Endothelial cell of umbilical vein (primary cell): ENCODE measurements around the gene FBXL19. TPM values are rescaled to one million over a fixed set of nuclear protein-coding genes. Genes with fewer than 3 reads are reported as not detected.

Experiments used
- BruUV-seq: library from RNA; stranded (reverse); fragments of 400-500 nt; replicated peaks from 2 replicates; lab custom pipeline; 2021; lab: Mats Ljungman, UMichigan
- CTCF ChIA-PET: fragments of 300-600, 350-600 bp; sonication (Branson Sonifier 250); formaldehyde crosslinking; loops from one replicate; lab custom pipeline; 2021; ENCODE audit warnings: antibody characterized with exemption, inconsistent platforms; lab: Charles Lee
- POLR2A ChIA-PET: fragments of 300-600, 350-600 bp; sonication (Branson Sonifier 250); formaldehyde crosslinking; loops from one replicate; lab custom pipeline; 2021; ENCODE audit warnings: antibody characterized with exemption, inconsistent platforms; lab: Charles Lee
- DNase-seq: peaks from one replicate; pipeline ENCODE4 v3.0.0-alpha.2; 2011; ENCODE audit warnings: low read depth, low spot score
- FAIRE-seq: peaks from 2 replicates; lab custom pipeline; 2011; peaks lifted over from hg19 to GRCh38; lab: Jason Lieb, UNC
- H2AFZ ChIP-seq: 2 replicates; pipeline ENCODE4 v1.6.0; 2012; ENCODE audit warnings: low read depth, low read length, control low read depth, inconsistent platforms
- H3K27ac ChIP-seq: 2 replicates; pipeline ENCODE4 v1.5.1; 2011; ENCODE audit warnings: low read depth, mild to moderate bottlenecking, control low read depth, low read length, moderate library complexity; ENCODE audit not compliant: insufficient read depth
- H3K27me3 ChIP-seq, 2 experiments: 2 replicates each; pipeline versions ENCODE4 v1.6.0 to v1.6.1; 2011; ENCODE audit warnings: low read length in 2 of 2, mixed read lengths in 1 of 2; ENCODE audit not compliant: control insufficient read depth in 2 of 2, insufficient read depth in 2 of 2
- H3K36me3 ChIP-seq, 2 experiments: 2 replicates in 1 of 2; 3 replicates in 1 of 2; pipeline ENCODE4 v1.5.1; 2011; ENCODE audit warnings: low read length in 2 of 2, mild to moderate bottlenecking in 1 of 2, moderate library complexity in 1 of 2; ENCODE audit not compliant: control insufficient read depth in 2 of 2, insufficient read depth in 2 of 2; ENCODE audit errors: extremely low read depth in 1 of 2
- H3K4me1 ChIP-seq: 3 replicates; pipeline ENCODE4 v1.5.1; 2011; ENCODE audit warnings: mild to moderate bottlenecking, low read length; ENCODE audit not compliant: control insufficient read depth, insufficient read depth; ENCODE audit errors: extremely low read depth
- H3K4me2 ChIP-seq: 2 replicates; pipeline ENCODE4 v1.6.1; 2011; ENCODE audit warnings: low read length, control low read depth, mixed read lengths; ENCODE audit not compliant: insufficient read depth
- H3K4me3 ChIP-seq, 3 experiments: fragments of 200-600 bp in 1 of 3; sonication (generic), shearing (Covaris generic) in 1 of 3; replicated peaks in 1 of 3; 2 replicates each; pipeline ENCODE4 v1.5.1; 2011 to 2016; ENCODE audit warnings: control low read depth in 3 of 3, low read length in 3 of 3, mild to moderate bottlenecking in 2 of 3, inconsistent platforms in 1 of 3, low read depth in 1 of 3, moderate library complexity in 1 of 3; ENCODE audit not compliant: insufficient read depth in 1 of 3
- H3K79me2 ChIP-seq: 2 replicates; pipeline ENCODE4 v1.6.0; 2012; ENCODE audit warnings: low read length, inconsistent platforms; ENCODE audit not compliant: control insufficient read depth, insufficient read depth
- H3K9ac ChIP-seq: replicated peaks from 2 replicates; pipeline ENCODE3; 2011; ENCODE audit warnings: low read length, control low read depth; ENCODE audit not compliant: insufficient read depth; ENCODE audit errors: extremely low read depth
- H3K9me1 ChIP-seq: replicated peaks from 3 replicates; pipeline ENCODE4 v1.6.0; 2011; ENCODE audit warnings: mild to moderate bottlenecking, low read length; ENCODE audit not compliant: control insufficient read depth, insufficient read depth; ENCODE audit errors: extremely low read depth
- H3K9me3 ChIP-seq: replicated peaks from 2 replicates; pipeline ENCODE4 v1.5.1; 2012; ENCODE audit warnings: low read length, inconsistent platforms; ENCODE audit not compliant: control insufficient read depth, insufficient read depth
- H4K20me1 ChIP-seq: replicated peaks from 2 replicates; pipeline ENCODE3; 2011; ENCODE audit warnings: mild to moderate bottlenecking, low read length; ENCODE audit not compliant: control insufficient read depth, insufficient read depth; ENCODE audit errors: extremely low read depth
- CTCF ChIP-seq, 2 donors: IDR thresholded peaks; 1 replicate in 1 of 2; 2 replicates in 1 of 2; pipeline ENCODE4 v1.5.1; 2011; ENCODE audit warnings: low read length in 2 of 2, mild to moderate bottlenecking in 2 of 2, moderate library complexity in 2 of 2, control low read depth in 1 of 2, inconsistent platforms in 1 of 2, low read depth in 1 of 2; ENCODE audit not compliant: insufficient read depth in 1 of 2; ENCODE audit errors: extremely low read depth in 1 of 2
- EZH2 ChIP-seq: IDR thresholded peaks from 2 replicates; pipeline ENCODE4 v1.6.1; 2012; ENCODE audit warnings: borderline replicate concordance, low read depth, mild to moderate bottlenecking, moderate library complexity, low read length, inconsistent platforms; ENCODE audit not compliant: severe bottlenecking
- FOS ChIP-seq: IDR thresholded peaks from 2 replicates; pipeline ENCODE4 v1.6.1; 2011; ENCODE audit warnings: mild to moderate bottlenecking, low read length, moderate library complexity, borderline replicate concordance; ENCODE audit not compliant: insufficient read depth
- GATA2 ChIP-seq: IDR thresholded peaks from 2 replicates; pipeline ENCODE4 v1.7.0; 2011; ENCODE audit warnings: low read depth, mild to moderate bottlenecking, moderate library complexity, mixed read lengths, low read length; ENCODE audit not compliant: insufficient read length, insufficient read depth
- JUN ChIP-seq: IDR thresholded peaks from 2 replicates; pipeline ENCODE4 v1.6.1; 2011; ENCODE audit warnings: borderline replicate concordance, low read depth; ENCODE audit not compliant: insufficient read length, insufficient read depth
- MAX ChIP-seq: IDR thresholded peaks from 2 replicates; pipeline ENCODE4 v1.6.1; 2011; ENCODE audit not compliant: insufficient read depth, insufficient read length
- MYC ChIP-seq: IDR thresholded peaks from one replicate; pipeline ENCODE4 v1.6.1; 2011; ENCODE audit warnings: mild to moderate bottlenecking, low read depth, low read length
- POLR2A ChIP-seq: IDR thresholded peaks from 2 replicates; pipeline ENCODE4 v1.6.1; 2012; ENCODE audit warnings: low read depth, mild to moderate bottlenecking, control low read depth, low read length
- POLR2AphosphoS5 ChIP-seq: IDR thresholded peaks from 2 replicates; pipeline ENCODE4 v1.6.1; 2012; ENCODE audit warnings: low read depth, mild to moderate bottlenecking, control low read depth, low read length, moderate library complexity; ENCODE audit not compliant: insufficient read depth
- dilution Hi-C: fragments of 300-500 bp; cut with MboI; formaldehyde crosslinking; loops from one replicate; pipeline ENCODE4 v1.15.0; 2019; ENCODE audit warnings: low sequenced_read_pairs; ENCODE audit not compliant: extremely low pct_ligation_motif_present
- intact Hi-C: fragments of 100-400 bp; cut with micrococcal nuclease; formaldehyde crosslinking; loops from one replicate; pipeline ENCODE4 v1.10.0; 2022
- polyA plus RNA-seq, 4 experiments: library from polyadenylated mRNA; depleted of rRNA in 3 of 4; stranded (reverse) in 3 of 4; unstranded in 1 of 4; fragments of >200 nt; gene quantifications; 2 replicates each; pipeline versions ENCODE4 v1.2.1 to v1.2.3, GENCODE V29; 2011 to 2012; ENCODE audit warnings: missing spikeins in 1 of 4
- total RNA-seq: library from RNA; stranded (reverse); gene quantifications from 2 replicates; pipeline ENCODE4 v1.2.3, GENCODE V29; 2021

FBXL19 gene
- total and polyA plus RNA-seq, 2 donors (not counting 3 experiments of a cell fraction or from before 2014, with no cell fraction given): 22.1 to 38.0 TPM

- dilution Hi-C loops: no loop called here
- H3K4me3 ChIP-seq: no peak overlapping the region
- CTCF ChIA-PET: no interaction called here
- no peak overlapping the region for H3K27ac ChIP-seq
- no peaks in the 10 kb centered on the region for H3K9me1 ChIP-seq
- no peak for DNase-seq
- BruUV-seq: no TSS peak
- H2AFZ ChIP-seq: no peak overlapping the region
- H3K4me1 ChIP-seq: no peaks in the 10 kb centered on the region
- H3K27me3 ChIP-seq: no peaks in the 10 kb centered on the region
- no peaks in the 10 kb centered on the region for H4K20me1 ChIP-seq
- no peak overlapping the region for H3K9ac ChIP-seq
- H3K4me2 ChIP-seq: no peak overlapping the region
- H3K9me3 ChIP-seq: no peaks in the 10 kb centered on the region
- intact Hi-C loops: no loop called here
- H3K79me2 ChIP-seq: no peaks in the 10 kb centered on the region
- H3K36me3 ChIP-seq: peaks cover 25 to 57% of the 10 kb centered on the region in 2 experiments
- POLR2A ChIA-PET: no interaction called here
- TF ChIP-seq FOS (no peak), MYC (no peak), POLR2AphosphoS5 (no peak), JUN (no peak), MAX (no peak), GATA2 (no peak), EZH2 (no peak), POLR2A (no peak), CTCF (IDR thresholded peaks at IDR 0.05; ENCODE audit: extremely low read depth in 1 of 2, insufficient read depth in 1 of 2, low read depth in 1 of 2, low read length in 2 of 2) (no peak)
- no peak for FAIRE-seq
Measured at GRCh38 chr16:30965436-30965835, 42.1 kb downstream of the FBXL19 start.
